K562 (cell line): ENCODE results near the gene RNGTT. TPM values are rescaled to one million over a fixed set of nuclear protein-coding genes. Genes with fewer than 3 reads are reported as not detected.

Experiments
- ATAC-seq: fragments of 200-7000 bp; cut with Tn5 transposase; 3 replicates; pipeline ENCODE4 v1.9.1; 2020; ENCODE audit warnings: moderate library complexity
- BruUV-seq: library from RNA; stranded (reverse); fragments of 400-500 nt; replicated peaks from 2 replicates; lab custom pipeline; 2021; lab: Mats Ljungman, UMichigan
- CTCF ChIA-PET: fragments of 300-600 bp; formaldehyde crosslinking; extraction: SDS; loops from one replicate; lab custom pipeline; 2021; ENCODE audit warnings: low intra/inter-chr PET ratio; lab: Yijun Ruan, JAX
- POLR2A ChIA-PET: fragments of 300-600, 350-650 bp; sonication (Branson Sonifier 250); formaldehyde crosslinking; extraction: SDS; loops from one replicate; lab custom pipeline; 2021; ENCODE audit warnings: antibody characterized with exemption, inconsistent platforms; lab: Yijun Ruan, JAX
- DNase-seq, 4 experiments: peaks; one replicate each; pipeline versions ENCODE4 v3.0.0 to v3.0.0-alpha.2; 2011 to 2018; ENCODE audit warnings: low spot score in 3 of 4, mixed read lengths in 3 of 4; ENCODE audit errors: extremely low read depth in 1 of 4
- FAIRE-seq: peaks from 2 replicates; lab custom pipeline; 2011; peaks lifted over from hg19 to GRCh38; lab: Jason Lieb, UNC
- H2AFZ ChIP-seq: 2 replicates; pipeline ENCODE4 v1.6.0; 2011; ENCODE audit warnings: low read depth, low read length, control low read depth, inconsistent platforms
- H3K27ac ChIP-seq: fragments of 200-600 bp; 3 replicates; pipeline ENCODE4 v1.8.0; 2011; ENCODE audit warnings: low read depth, mild to moderate bottlenecking, control low read depth, inconsistent platforms, low read length, moderate library complexity, mixed read lengths; ENCODE audit errors: extremely low read depth
- H3K27me3 ChIP-seq, 2 experiments: fragments of 300-600 bp in 1 of 2; 2 replicates in 1 of 2; 3 replicates in 1 of 2; pipeline versions ENCODE4 v1.6.0 to v1.8.0; 2011; ENCODE audit warnings: inconsistent platforms in 2 of 2, low read length in 2 of 2, mild to moderate bottlenecking in 1 of 2, mixed read lengths in 1 of 2, moderate library complexity in 1 of 2; ENCODE audit not compliant: control insufficient read depth in 2 of 2, insufficient read depth in 2 of 2
- H3K36me3 ChIP-seq: fragments of 300-600 bp; 3 replicates; pipeline ENCODE4 v1.8.0; 2011; ENCODE audit warnings: mild to moderate bottlenecking, low read length, inconsistent platforms; ENCODE audit not compliant: control insufficient read depth, insufficient read depth
- H3K4me1 ChIP-seq, 2 experiments: fragments of 200-600 bp in 1 of 2; replicated peaks in 1 of 2; 2 replicates in 1 of 2; 3 replicates in 1 of 2; pipeline versions ENCODE4 v1.5.1 to v1.8.0; 2011; ENCODE audit warnings: inconsistent platforms in 2 of 2, low read length in 2 of 2, mild to moderate bottlenecking in 1 of 2, mixed read lengths in 1 of 2, moderate library complexity in 1 of 2; ENCODE audit not compliant: control insufficient read depth in 2 of 2, insufficient read depth in 2 of 2
- H3K4me2 ChIP-seq: 2 replicates; pipeline ENCODE4 v1.6.1; 2011; ENCODE audit warnings: low read length, control low read depth, inconsistent platforms, mixed read lengths; ENCODE audit not compliant: insufficient read depth
- H3K4me3 ChIP-seq: fragments of 200-600 bp; sonication (generic), shearing (Covaris generic); 2 replicates; pipeline ENCODE4 v1.5.1; 2016; ENCODE audit warnings: control low read depth, inconsistent platforms
- H3K79me2 ChIP-seq: fragments of 200-600 bp; 3 replicates; pipeline ENCODE4 v1.8.0; 2011; ENCODE audit warnings: low read length, inconsistent platforms; ENCODE audit not compliant: control insufficient read depth, insufficient read depth
- H3K9ac ChIP-seq, 2 experiments: 2 replicates each; pipeline versions ENCODE4 v1.6.0 to v1.6.1; 2011; ENCODE audit warnings: low read depth in 2 of 2, low read length in 2 of 2, control low read depth in 1 of 2, inconsistent platforms in 1 of 2, mild to moderate bottlenecking in 1 of 2, mixed read lengths in 1 of 2; ENCODE audit not compliant: insufficient read depth in 1 of 2
- H3K9me1 ChIP-seq: one replicate; pipeline ENCODE4 v1.6.0; 2011; ENCODE audit warnings: inconsistent platforms, mild to moderate bottlenecking, low read length, moderate library complexity; ENCODE audit not compliant: control insufficient read depth, insufficient read depth
- H3K9me3 ChIP-seq: replicated peaks from 2 replicates; pipeline ENCODE4 v1.5.1; 2011; ENCODE audit warnings: low read depth, low read length, inconsistent platforms; ENCODE audit not compliant: control insufficient read depth, insufficient read depth
- H4K20me1 ChIP-seq: replicated peaks from 2 replicates; pipeline ENCODE4 v1.6.1; 2011; ENCODE audit warnings: low read length, inconsistent platforms, mixed read lengths; ENCODE audit not compliant: control insufficient read depth, insufficient read depth
- BCL6 ChIP-seq: fragments of 250-450 bp; sonication (Bioruptor Pico); IDR thresholded peaks from 2 replicates; pipeline ENCODE4 v1.4.0; 2020
- MCM3 ChIP-seq: fragments of 450-650 bp; IDR thresholded peaks from 2 replicates; pipeline ENCODE4 v1.6.1; 2016
- MGA ChIP-seq: fragments of 450-650 bp; IDR thresholded peaks from 2 replicates; pipeline ENCODE4 v1.6.1; 2016; ENCODE audit warnings: mild to moderate bottlenecking, moderate library complexity
- NCOR1 ChIP-seq: fragments of 450-650 bp; IDR thresholded peaks from 2 replicates; pipeline ENCODE4 v1.6.1; 2016; ENCODE audit warnings: mild to moderate bottlenecking, moderate library complexity
- ZBTB11 ChIP-seq, 3 experiments: fragments of 200-800 bp in 1 of 3; fragments of 250-450 bp in 1 of 3; fragments of 450-650 bp in 1 of 3; sonication (Bioruptor Pico) in 1 of 3; sonication (Bioruptor generic) in 1 of 3; formaldehyde crosslinking in 1 of 3; IDR thresholded peaks; 2 replicates each; pipeline versions ENCODE4 v1.6.1 to v1.8.0; 2016 to 2022; ENCODE audit warnings: mild to moderate bottlenecking in 2 of 3, missing genetic modification characterization in 2 of 3, missing compliant biosample characterization in 1 of 3, moderate library complexity in 1 of 3
- ZNF174 ChIP-seq: fragments of 250-450 bp; sonication (Bioruptor Pico); IDR thresholded peaks from 2 replicates; pipeline ENCODE4 v1.4.0; 2020; ENCODE audit warnings: mild to moderate bottlenecking
- ZNF224 ChIP-seq: sonication (generic); formaldehyde crosslinking; IDR thresholded peaks from 2 replicates; pipeline ENCODE4 v1.8.0; 2022; ENCODE audit warnings: mild to moderate bottlenecking, missing genetic modification reagents
- WGBS: fragments of 100-300 bp; shearing (Covaris generic); methylation state at CpG from one replicate; pipeline ENCODE4 v1.1.6; 2016; ENCODE audit warnings: low coverage, mixed read lengths; ENCODE audit not compliant: insufficient coverage; ENCODE audit errors: missing lambda C conversion rate; 5-methylcytosine and 5-hydroxymethylcytosine counted together
- in situ Hi-C: fragments of 300-500 bp; cut with MboI; formaldehyde crosslinking; loops from 4 replicates; pipeline ENCODE4 v1.15.0; 2018; ENCODE audit warnings: inconsistent platforms, mixed read lengths
- intact Hi-C: fragments of 100-400 bp; cut with micrococcal nuclease; formaldehyde crosslinking; loops from 2 replicates; pipeline ENCODE4 v1.14.2; 2022
- polyA plus RNA-seq, 8 experiments: library from polyadenylated mRNA; depleted of rRNA in 4 of 8; stranded (reverse) in 5 of 8; unstranded in 3 of 8; fragments of >200 nt; fragmentation: Nextera tagmentation in 2 of 8; fragmentation: Illumina TruSeq in 1 of 8; extraction: Ambion mirVana in 2 of 8; extraction: Trizol in 1 of 8; gene quantifications; 2 replicates each; pipeline versions ENCODE4 v1.2.1 to v1.2.3, GENCODE V29; 2011 to 2014; ENCODE audit warnings: inconsistent platforms in 1 of 8, missing spikeins in 1 of 8
- total RNA-seq, 7 experiments: library from RNA; depleted of rRNA in 6 of 7; stranded (reverse); fragments of >200 nt in 6 of 7; fragmentation: Illumina TruSeq in 2 of 7; extraction: Trizol in 2 of 7; gene quantifications; 2 replicates each; pipeline versions ENCODE4 v1.2.1 to v1.2.3, GENCODE V29; 2011 to 2021; ENCODE audit warnings: low replicate concordance in 1 of 7

The RNGTT gene
- total and polyA plus RNA-seq, 9 of the 15 experiments (the other 6 are each of a cell fraction or from before 2014, with no cell fraction given) = 6.1 to 31.7 (median 19.5) TPM

- ATAC-seq (peak; percentile 93), DNase-seq (peak in 1 of 4 experiments; percentile 74), FAIRE-seq (peak; percentile 85)
- Histone ChIP-seq H3K9ac (no peak overlapping the region), H4K20me1 (no peaks in the 10 kb centered on the region), H3K4me2 (no peak overlapping the region), H3K4me3 (no peak overlapping the region), H3K4me1 (peaks cover 0 to 13% of the 10 kb centered on the region in 2 experiments; a peak in 4 of 5 replicates), H3K27me3 (no peaks in the 10 kb centered on the region; a peak in 1 of 5 replicates), H3K27ac (peak overlapping the region; percentile 19; the same call in 1 of the 3 replicates), H3K79me2 (no peaks in the 10 kb centered on the region), H3K36me3 (no peaks in the 10 kb centered on the region), H2AFZ (peak overlapping the region; percentile 76), H3K9me3 (no peaks in the 10 kb centered on the region), H3K9me1 (no peaks in the 10 kb centered on the region)
- in situ Hi-C loops = no loop called here
- BruUV-seq = no TSS peak
- intact Hi-C loops = no loop called here
- CTCF ChIA-PET = no interaction called here
- WGBS = 9% methylated on average over 5 of the region's 5 CpGs
- POLR2A ChIA-PET = interaction anchor here (0.6 to 1.1 kb wide), 4 partner anchors 8 to 391 kb away, joined by 3 read pairs; no protein-coding TSS in a partner anchor
- TF ChIP-seq NCOR1 = no peak
- no peak for TF ChIP-seq MCM3
- TF ChIP-seq ZBTB11 (CRISPR knock-in tag; IDR thresholded peaks at IDR 0.05) = peak in 1 of 3 experiments; percentile 27; a peak in 1 of 6 replicates
- no peak for TF ChIP-seq ZNF224 (CRISPR knock-in tag)
- no peak for TF ChIP-seq ZNF174
- TF ChIP-seq MGA = peak; percentile 33; the same call in 1 of the 2 replicates
- TF ChIP-seq BCL6 (CRISPR knock-in tag) = no peak
Observed at GRCh38 chr6:89009624-89010059, 46.2 kb upstream of the RNGTT start.
